GM04504 (cell line): Measurements from ENCODE around the gene HMX2.

Source experiments
- DNase-seq: peaks from one replicate; pipeline ENCODE4 v3.0.0-alpha.2; 2012; ENCODE audit warnings: low read depth

HMX2 gene

GRCh38 chr10:123147635-123148413, at the start of gene HMX2:
HMX2 (plus strand) TSS chr10:123148136; CDS start chr10:123148379, 243 bp downstream.
- no peak for DNase-seq

GRCh38 chr10:123100030-123100762, 47.7 kb upstream of the HMX2 start:
- DNase-seq, result no peak

GRCh38 chr10:123101872-123102271, 46.1 kb upstream of the HMX2 start:
- DNase-seq, result no peak

- no peak for DNase-seq
These were observed 45.3 kb upstream of the HMX2 start for GRCh38 chr10:123102673-123103072.

- no peak for DNase-seq
These were observed 44.0 kb upstream of the HMX2 start for GRCh38 chr10:123103944-123104343.

GRCh38 chr10:123109466-123109865, 38.5 kb upstream of the HMX2 start:
- no peak for DNase-seq

GRCh38 chr10:123117644-123118417, 30.1 kb upstream of the HMX2 start:
- no peak for DNase-seq

- no peak for DNase-seq
These were observed 28.9 kb upstream of the HMX2 start for GRCh38 chr10:123119081-123119480.

- DNase-seq, result no peak
These were observed 21.7 kb upstream of the HMX2 start for GRCh38 chr10:123126246-123126645.

GRCh38 chr10:123129618-123130271, 18.2 kb upstream of the HMX2 start:
- no peak for DNase-seq

GRCh38 chr10:123132576-123133477, 15.1 kb upstream of the HMX2 start:
- DNase-seq, result peak; percentile 42

GRCh38 chr10:123133541-123134342, 14.2 kb upstream of the HMX2 start:
- DNase-seq, result no peak

GRCh38 chr10:123134343-123134914, 13.5 kb upstream of the HMX2 start:
- no peak for DNase-seq

GRCh38 chr10:123134915-123135414, 13.0 kb upstream of the HMX2 start:
- no peak for DNase-seq

GRCh38 chr10:123135415-123136141, 12.4 kb upstream of the HMX2 start, which contains the start of gene HMX3:
HMX3 (plus strand) TSS chr10:123135970; CDS start chr10:123136051, 81 bp downstream.
- no peak for DNase-seq

- DNase-seq, result no peak
These were observed 11.6 kb upstream of the HMX2 start for GRCh38 chr10:123136221-123136805.

- no peak for DNase-seq
These were observed 10.9 kb upstream of the HMX2 start for GRCh38 chr10:123136806-123137642.

- no peak for DNase-seq
These were observed 8.8 kb upstream of the HMX2 start for GRCh38 chr10:123139165-123139520.
